Choroid plexus epithelial cell (primary cell): ENCODE results near the gene KRT35.

Experiments
- DNase-seq: peaks from one replicate; pipeline ENCODE4 v3.0.0-alpha.2; 2010; ENCODE audit warnings: low read depth
- H3K4me3 ChIP-seq: 2 replicates; pipeline ENCODE4 v1.5.1; 2011; ENCODE audit warnings: low read depth, mild to moderate bottlenecking, control low read depth, low read length, moderate library complexity
- CTCF ChIP-seq: conservative IDR thresholded peaks from 2 replicates; pipeline ENCODE4 v1.5.1; 2011; ENCODE audit warnings: low read depth, mild to moderate bottlenecking, control low read depth, inconsistent platforms, low read length, moderate library complexity

Gene KRT35

GRCh38 chr17:41486809-41487530 is 6.0 kb upstream of the KRT35 start:
- no peak for DNase-seq
- peak; percentile 48 for TF ChIP-seq CTCF
- no peak overlapping the region for H3K4me3 ChIP-seq

GRCh38 chr17:41486316-41486715 is 5.4 kb upstream of the KRT35 start:
- DNase-seq = no peak
- TF ChIP-seq CTCF = no peak
- no peak overlapping the region for H3K4me3 ChIP-seq

- TF ChIP-seq CTCF = no peak
- no peak for DNase-seq
- H3K4me3 ChIP-seq = no peak overlapping the region
Measured at GRCh38 chr17:41484920-41485904, 4.3 kb upstream of the KRT35 start.

- no peak for DNase-seq
- no peak overlapping the region for H3K4me3 ChIP-seq
- no peak for TF ChIP-seq CTCF
Measured at GRCh38 chr17:41483991-41484826, 3.3 kb upstream of the KRT35 start.

GRCh38 chr17:41483531-41483930 is 2.6 kb upstream of the KRT35 start:
- TF ChIP-seq CTCF = no peak
- no peak overlapping the region for H3K4me3 ChIP-seq
- no peak for DNase-seq

GRCh38 chr17:41480581-41480980 is 370 bp downstream of the KRT35 start:
- no peak for TF ChIP-seq CTCF
- H3K4me3 ChIP-seq = no peak overlapping the region
- no peak for DNase-seq
